GM20431 (cell line): Measurements from ENCODE around the gene ADARB1.

Source experiments
- in situ Hi-C: fragments of 300-500 bp; cut with MseI, MboI; formaldehyde crosslinking; loops from one replicate; pipeline ENCODE4 v1.15.0; 2020; ENCODE audit warnings: low sequenced_read_pairs; ENCODE audit not compliant: unreplicated experiment

Gene ADARB1

DNA sequence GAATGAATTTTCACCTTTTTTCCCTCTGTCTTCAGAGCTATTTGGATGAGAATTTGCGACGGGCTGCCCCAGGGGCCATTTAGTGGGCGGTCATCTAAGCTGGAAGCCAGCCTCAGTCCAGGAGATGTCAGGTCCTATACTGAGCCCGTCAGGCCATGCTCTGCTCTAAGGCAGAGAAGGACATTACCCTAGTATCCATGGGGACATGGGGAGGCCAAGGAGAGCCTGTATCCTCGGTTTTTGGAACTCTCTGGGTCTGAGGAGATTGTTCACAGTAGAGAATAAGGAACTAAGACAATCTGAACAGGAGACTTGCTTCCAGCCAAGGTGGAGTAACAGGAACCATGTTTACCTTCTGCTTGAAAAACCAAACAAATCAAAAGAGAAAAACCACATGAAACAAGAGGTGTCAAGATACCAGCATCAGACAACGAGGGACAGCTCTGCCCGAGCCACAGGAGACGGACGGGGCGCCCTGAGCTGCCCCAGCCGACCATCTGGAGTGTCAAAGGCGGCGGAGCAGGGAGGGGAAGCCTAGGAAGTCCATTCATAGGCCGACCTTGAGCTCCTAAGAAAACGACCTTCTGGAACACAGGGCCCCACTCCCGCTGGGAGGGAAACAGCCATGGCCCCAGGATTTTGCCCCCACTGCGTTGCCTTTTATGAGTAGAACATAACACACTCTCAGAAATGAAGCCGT, 20.0 kb upstream of the ADARB1 start:
- in situ Hi-C loops = no loop called here

DNA sequence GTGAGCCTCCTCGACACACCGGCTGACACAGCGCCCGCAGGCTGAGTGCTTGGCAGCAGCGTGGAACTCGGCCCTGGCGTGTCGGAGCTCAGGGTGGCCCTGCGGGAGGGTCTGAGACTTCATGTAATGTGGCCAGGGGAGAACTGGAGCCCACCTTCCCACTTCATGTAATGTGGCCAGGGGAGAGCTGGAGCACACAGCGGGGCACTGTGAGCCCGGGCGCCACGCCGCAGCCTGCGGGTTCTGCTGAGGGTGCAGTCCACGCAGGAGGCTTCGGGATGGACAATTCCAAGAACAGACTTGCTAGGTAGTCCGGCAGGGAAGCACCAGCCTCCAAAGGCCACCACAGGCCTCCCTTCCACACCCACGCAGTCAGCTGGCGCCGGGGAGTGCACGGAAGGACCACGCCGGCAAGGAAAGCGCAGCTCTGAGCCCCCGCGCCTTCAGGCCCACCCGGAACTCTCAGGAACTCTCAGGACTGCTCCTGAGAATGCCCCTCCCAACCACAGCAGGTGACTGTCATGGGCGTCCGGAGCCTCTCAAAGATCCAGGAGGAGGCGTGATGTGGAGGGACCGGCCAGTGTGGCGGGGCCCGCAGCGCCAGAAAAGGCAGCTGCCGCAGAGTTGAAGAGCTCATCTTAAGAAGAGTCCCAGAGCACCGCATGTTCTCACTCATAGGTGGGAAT, 19.3 kb upstream of the ADARB1 start:
- in situ Hi-C loops = no loop called here

DNA sequence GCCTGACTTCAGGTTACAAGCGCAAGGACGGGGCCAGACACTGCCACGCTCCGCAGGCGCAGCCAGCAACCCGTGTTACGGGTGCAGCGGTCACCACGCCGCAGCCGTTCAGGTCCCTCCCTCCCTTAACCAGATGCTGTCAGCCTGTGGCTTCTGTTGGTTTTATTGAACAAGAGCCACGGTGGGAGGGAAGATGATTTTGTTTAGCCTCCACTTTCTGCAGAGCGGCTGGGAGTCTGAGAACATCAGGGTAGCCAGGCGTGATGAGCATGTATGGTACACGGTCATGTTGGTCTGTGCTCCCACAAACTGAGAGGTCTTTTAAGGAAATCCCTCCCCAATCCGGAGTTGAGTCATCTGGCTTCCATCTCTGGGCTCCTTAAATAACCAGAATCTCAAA, 18.5 kb upstream of the ADARB1 start:
- in situ Hi-C loops = no loop called here

GRCh38 chr21:45056296-45056904, 18.0 kb upstream of the ADARB1 start:
- in situ Hi-C loops = no loop called here

- in situ Hi-C loops = no loop called here
Observed at GRCh38 chr21:45056917-45057560, 17.3 kb upstream of the ADARB1 start.

GRCh38 chr21:45057886-45058285, 16.5 kb upstream of the ADARB1 start:
- in situ Hi-C loops = no loop called here

- in situ Hi-C loops = no loop called here
Observed at GRCh38 chr21:45059121-45059520, 15.3 kb upstream of the ADARB1 start.

DNA sequence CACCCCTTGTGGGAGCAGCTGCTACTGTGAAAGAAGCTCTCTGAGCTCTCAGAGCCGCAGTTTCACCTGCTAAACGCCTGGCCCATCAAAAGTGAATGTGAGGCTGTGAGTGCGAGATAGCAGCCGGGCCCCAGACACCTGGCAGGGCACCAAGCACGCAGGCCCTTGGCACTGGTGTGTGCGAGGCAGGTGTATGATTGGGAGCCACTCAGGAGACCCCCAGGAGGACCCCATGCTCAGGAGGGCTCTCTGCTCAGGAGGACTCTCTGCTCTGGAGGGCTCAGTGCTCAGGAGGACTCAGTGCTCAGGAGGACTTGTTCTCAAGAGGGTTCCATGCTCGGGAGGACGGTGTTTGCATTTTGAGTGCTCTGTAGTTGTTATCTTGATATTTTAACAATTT, 14.3 kb upstream of the ADARB1 start:
- in situ Hi-C loops = no loop called here

- in situ Hi-C loops = no loop called here
Observed at GRCh38 chr21:45060675-45061311, 13.6 kb upstream of the ADARB1 start.

DNA sequence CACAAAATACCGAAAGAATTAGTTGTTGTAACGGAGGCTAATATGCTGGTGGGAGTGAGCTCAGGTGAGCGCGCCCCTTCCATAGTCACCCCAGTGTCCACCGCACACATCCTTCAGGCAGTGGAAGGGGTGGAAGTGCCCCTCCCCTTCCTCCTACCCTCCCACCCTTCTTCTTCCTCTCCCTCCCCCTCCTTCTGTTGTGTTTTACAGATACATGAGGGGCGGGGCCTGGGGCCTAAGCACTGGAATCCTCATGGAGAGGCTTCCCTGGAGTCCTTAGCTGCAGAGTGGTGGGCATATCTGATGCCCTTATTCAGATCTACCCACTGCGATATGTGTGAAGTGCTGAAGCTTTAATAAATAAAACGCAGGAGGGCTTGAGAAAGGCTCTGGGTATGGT, 10.3 kb upstream of the ADARB1 start:
- in situ Hi-C loops = no loop called here

DNA sequence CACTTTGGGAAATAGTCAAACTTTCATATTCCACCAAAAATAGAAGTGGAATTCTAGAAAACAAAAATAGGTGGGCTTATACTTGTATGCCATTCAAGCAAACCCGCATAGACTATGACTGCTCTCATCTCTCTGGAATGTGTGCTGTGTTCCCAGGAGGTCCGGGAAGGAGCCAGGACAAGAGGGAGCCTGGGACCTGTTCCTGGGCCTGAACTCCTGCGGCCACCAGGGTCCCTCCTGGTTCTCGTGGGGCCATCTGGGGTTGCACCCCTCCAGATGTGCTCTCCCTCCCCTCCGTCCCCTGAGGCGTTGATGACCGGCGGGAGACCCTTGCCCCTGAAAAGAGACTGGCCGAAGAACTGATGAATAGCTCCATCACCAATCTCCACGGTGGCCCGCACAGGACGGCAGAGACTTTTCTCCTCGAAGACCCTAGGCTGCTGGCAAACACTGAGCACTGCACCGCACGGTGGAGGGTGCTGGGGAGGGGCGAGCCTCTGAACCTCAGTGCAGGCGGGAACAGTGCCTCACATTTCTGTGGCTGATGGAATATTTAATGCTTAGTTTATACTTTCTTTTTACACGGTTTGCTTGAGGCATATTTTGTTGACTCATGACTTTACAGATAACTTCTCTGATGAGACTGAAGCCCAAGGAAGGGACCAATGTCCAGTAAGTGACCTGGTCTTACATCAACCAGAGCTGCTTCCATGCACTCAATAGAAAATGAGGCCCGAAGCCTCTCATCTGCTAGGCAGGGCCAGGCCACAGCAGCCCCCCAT, 9.6 kb upstream of the ADARB1 start:
- in situ Hi-C loops = no loop called here

DNA sequence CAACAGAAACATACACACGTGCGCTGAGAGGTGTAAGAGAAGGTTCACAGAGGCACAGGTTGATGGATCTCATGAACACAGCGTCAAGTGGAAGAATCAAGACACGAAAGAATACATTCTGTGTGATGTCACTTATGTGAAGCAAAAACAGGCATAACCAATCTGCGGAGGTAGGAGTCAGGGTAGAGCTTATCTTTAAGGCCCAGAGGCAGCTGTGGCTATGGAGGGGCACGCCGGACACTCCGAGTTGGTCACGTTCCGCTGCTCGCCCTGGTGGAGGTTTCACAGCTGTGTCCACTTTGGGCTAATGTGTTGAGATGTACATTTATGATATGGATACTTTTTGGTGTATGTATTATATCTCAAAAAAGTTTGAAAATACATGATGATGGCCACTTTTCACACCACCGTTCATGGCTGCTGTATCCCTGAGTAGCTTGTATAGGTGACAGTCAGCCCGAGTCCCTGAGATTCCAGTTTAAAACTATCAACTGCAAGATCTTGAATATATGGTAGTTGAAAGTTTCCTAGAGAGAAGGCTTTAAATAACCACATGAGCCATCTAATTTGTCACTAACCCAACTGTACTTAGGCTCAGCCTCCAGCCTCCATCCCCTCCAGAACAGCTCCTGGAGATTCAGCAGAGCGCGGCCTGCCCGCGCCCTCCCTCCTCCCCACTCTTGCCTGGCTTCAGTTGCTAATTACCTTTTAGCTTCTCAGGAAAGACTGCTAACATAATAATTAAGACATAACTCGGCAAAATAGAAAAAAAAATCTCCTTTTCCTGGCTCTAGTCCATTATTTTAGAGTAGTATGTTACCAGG, 6.7 kb upstream of the ADARB1 start:
- in situ Hi-C loops = no loop called here

- in situ Hi-C loops = no loop called here
Observed at GRCh38 chr21:45069085-45069484, 5.3 kb upstream of the ADARB1 start.

GRCh38 chr21:45069711-45070110, 4.7 kb upstream of the ADARB1 start:
- in situ Hi-C loops = no loop called here

- in situ Hi-C loops = no loop called here
Observed at GRCh38 chr21:45071078-45071873, 3.1 kb upstream of the ADARB1 start.

DNA sequence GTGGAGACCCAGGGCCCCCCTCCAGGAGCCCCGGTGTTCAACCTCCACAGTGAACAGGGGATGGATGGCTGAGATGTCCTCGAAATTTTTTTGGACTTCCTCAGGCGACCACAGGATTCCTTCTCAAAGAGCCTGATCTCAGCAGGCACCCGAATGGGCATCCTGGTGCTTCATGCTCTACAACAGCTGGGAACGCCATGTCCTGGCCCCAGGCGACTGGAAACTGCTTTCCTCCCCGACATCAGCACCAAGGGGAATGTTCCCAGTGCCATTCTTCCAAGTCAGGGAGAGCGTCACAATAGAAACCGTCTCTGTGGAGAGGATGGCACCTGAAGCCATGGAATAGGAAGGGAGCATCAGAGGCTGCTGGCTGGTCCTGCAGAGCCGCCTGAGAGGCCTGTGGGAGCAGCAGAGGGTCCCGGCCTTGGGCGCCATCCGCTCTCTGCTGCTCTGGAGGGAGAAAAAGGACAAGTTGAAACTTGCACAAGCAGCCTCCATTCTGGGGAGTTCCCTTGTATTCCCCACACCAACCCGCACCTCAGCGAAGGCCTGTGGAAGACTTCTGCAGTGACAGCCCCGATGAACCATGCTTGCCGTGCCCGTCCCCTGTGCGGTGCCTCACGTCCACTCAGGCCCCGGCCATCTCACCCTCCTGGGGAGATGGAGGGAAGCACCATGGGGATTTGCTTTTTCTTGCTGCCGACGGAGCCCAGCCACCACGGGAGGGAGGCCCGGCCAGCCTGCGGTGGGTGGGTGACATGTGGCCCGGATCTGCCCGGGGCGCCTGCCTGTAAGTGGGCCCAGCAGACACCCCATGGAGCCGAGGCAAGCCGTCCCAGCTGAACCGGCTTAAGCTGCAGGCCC, 2.3 kb upstream of the ADARB1 start:
- in situ Hi-C loops = no loop called here

- in situ Hi-C loops = no loop called here
Observed at GRCh38 chr21:45072738-45073300, 1.6 kb upstream of the ADARB1 start.
